T-cell (primary cell): ENCODE measurements around the gene UBE2Q1. TPM values are rescaled to one million over a fixed set of nuclear protein-coding genes. Genes with fewer than 3 reads are reported as not detected.

Experiments used
- ATAC-seq, 4 experiments: fragments of 200-7000 bp in 3 of 4; fragments of 150-1000 bp in 1 of 4; cut with Tn5 transposase; replicated peaks in 1 of 4; 1 replicate in 3 of 4; 2 replicates in 1 of 4; pipeline ENCODE4 v1.10.0; 2021; ENCODE audit warnings: moderate library complexity in 3 of 4, mild to moderate bottlenecking in 2 of 4, moderate number of reproducible peaks in 1 of 4
- CTCF ChIA-PET, 2 donors: fragments of 300-600 bp; sonication (Branson Sonifier 250); formaldehyde crosslinking; loops; one replicate each; lab custom pipeline; 2022; ENCODE audit warnings: antibody characterized with exemption in 2 of 2; lab: Charles Lee
- POLR2A ChIA-PET, 2 donors: fragments of 300-600 bp; sonication (Branson Sonifier 250); formaldehyde crosslinking; loops; one replicate each; lab custom pipeline; 2022; ENCODE audit warnings: antibody characterized with exemption in 2 of 2; lab: Charles Lee
- DNase-seq, 35 experiments: peaks; one replicate each; pipeline versions ENCODE4 v3.0.0 to v3.0.0-alpha.2; 2013 to 2023
- H3K27ac ChIP-seq: one replicate; pipeline ENCODE4 v1.5.1; 2013; ENCODE audit warnings: low read length
- H3K27me3 ChIP-seq, 2 experiments: replicated peaks in 1 of 2; 1 replicate in 1 of 2; 2 replicates in 1 of 2; pipeline versions ENCODE4 v1.6.1 to v1.7.0; 2013; ENCODE audit warnings: low read length in 1 of 2, mixed read lengths in 1 of 2; ENCODE audit not compliant: control insufficient read depth in 2 of 2, insufficient read depth in 2 of 2; ENCODE audit errors: extremely low read depth in 1 of 2
- H3K36me3 ChIP-seq, 2 donors: 1 replicate in 1 of 2; 2 replicates in 1 of 2; pipeline versions ENCODE4 v1.6.1 to v1.7.0; 2013; ENCODE audit warnings: low read length in 1 of 2; ENCODE audit not compliant: control insufficient read depth in 2 of 2, insufficient read depth in 1 of 2; ENCODE audit errors: extremely low read depth in 1 of 2
- H3K4me1 ChIP-seq, 2 experiments: 1 replicate in 1 of 2; 2 replicates in 1 of 2; pipeline versions ENCODE4 v1.6.1 to v1.7.0; 2013; ENCODE audit warnings: low read length in 2 of 2, mixed read lengths in 1 of 2; ENCODE audit not compliant: insufficient read depth in 2 of 2, control insufficient read depth in 1 of 2; ENCODE audit errors: extremely low read depth in 1 of 2
- H3K4me3 ChIP-seq, 2 donors: 1 replicate in 1 of 2; 2 replicates in 1 of 2; pipeline versions ENCODE4 v1.5.1 to v1.7.0; 2013; ENCODE audit warnings: mild to moderate bottlenecking in 2 of 2, low read length in 1 of 2, moderate library complexity in 1 of 2; ENCODE audit not compliant: control insufficient read depth in 1 of 2; ENCODE audit errors: extremely low read depth in 1 of 2
- H3K9me3 ChIP-seq: 2 replicates; pipeline ENCODE4 v1.7.0; 2013
- H3K27ac Mint-ChIP-seq, 2 donors: one replicate each; pipeline ENCODE4 v1.8.0; 2020 to 2021; ENCODE audit warnings: mild to moderate bottlenecking in 2 of 2, mixed read lengths in 2 of 2
- H3K27me3 Mint-ChIP-seq, 2 donors: one replicate each; pipeline ENCODE4 v1.8.0; 2021 to 2022; ENCODE audit warnings: mixed read lengths in 2 of 2
- H3K36me3 Mint-ChIP-seq: one replicate; pipeline ENCODE4 v1.8.0; 2021; ENCODE audit warnings: mixed read lengths
- H3K4me1 Mint-ChIP-seq, 3 donors: one replicate each; pipeline ENCODE4 v1.8.0; 2020 to 2022; ENCODE audit warnings: mixed read lengths in 3 of 3, mild to moderate bottlenecking in 1 of 3
- H3K4me3 Mint-ChIP-seq, 3 donors: one replicate each; pipeline ENCODE4 v1.8.0; 2020 to 2022; ENCODE audit warnings: mild to moderate bottlenecking in 3 of 3, mixed read lengths in 3 of 3, moderate library complexity in 3 of 3
- H3K9me3 Mint-ChIP-seq, 3 donors: one replicate each; pipeline ENCODE4 v1.8.0; 2020 to 2022; ENCODE audit warnings: mixed read lengths in 3 of 3
- WGBS: methylation state at CpG from one replicate; pipeline ENCODE4 v1.1.5; 2013; ENCODE audit warnings: missing lambda C conversion rate; ENCODE audit not compliant: insufficient coverage; 5-methylcytosine and 5-hydroxymethylcytosine counted together
- total RNA-seq, 35 experiments: library from RNA in 6 of 35; stranded (reverse) in 6 of 35; fragments of 120-200 nt in 1 of 35; gene quantifications; one replicate each; pipeline versions ENCODE4 v1.2.1 to v1.2.4 and lab custom pipeline; 2013 to 2026

UBE2Q1 gene
- total RNA-seq, 5 donors from 2014 or later (not counting 1 experiment from before 2014, with no cell fraction given): 64.0 to 111 (median 90.0) TPM

DNA sequence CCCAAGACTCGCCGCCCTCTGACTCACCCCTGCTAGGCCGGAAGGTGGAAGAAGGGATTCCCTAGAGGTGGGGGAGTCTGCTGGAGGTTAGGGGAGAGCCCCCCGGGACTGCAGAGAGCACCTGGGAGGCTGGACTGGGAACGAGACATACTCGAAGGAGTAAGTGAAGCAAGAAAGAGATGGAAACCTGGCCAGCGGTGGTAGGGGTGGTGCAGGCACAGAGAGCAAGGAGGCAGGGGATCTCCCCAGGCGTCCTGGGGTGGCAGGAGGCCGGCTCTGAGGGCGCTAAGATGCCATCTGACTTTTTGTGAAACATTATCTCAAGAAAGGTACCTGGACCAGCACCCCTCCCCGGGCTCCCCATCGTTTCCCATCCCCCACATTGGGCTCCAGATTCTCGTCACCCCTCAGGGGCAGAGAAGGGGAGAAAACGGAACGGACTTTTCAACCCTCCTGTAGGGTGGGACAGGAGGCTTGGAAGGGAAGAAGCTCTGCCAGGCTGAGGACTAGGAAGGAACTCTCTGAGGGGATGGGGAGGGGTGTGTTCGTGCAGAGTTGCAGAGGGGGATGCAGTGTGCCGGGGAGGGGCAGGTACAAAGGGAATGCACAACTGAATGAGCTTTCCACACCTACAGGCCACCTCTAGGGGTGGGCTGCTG lies 9.8 kb upstream of the UBE2Q1 start:
- peak in 1 of 4 experiments; percentile 33 for ATAC-seq
- Histone ChIP-seq H3K4me3 (no peak overlapping the region), H3K36me3 (no peaks in the 10 kb centered on the region), H3K27ac (no peak overlapping the region), H3K27me3 (peaks cover 2 to 44% of the 10 kb centered on the region in 2 experiments), H3K4me1 (peaks cover 0 to 12% of the 10 kb centered on the region in 2 experiments), H3K9me3 (no peaks in the 10 kb centered on the region)
- H3K4me1 Mint-ChIP-seq: peaks cover 5 to 10% (median 9%) of the 10 kb centered on the region in 3 donors
- H3K4me3 Mint-ChIP-seq: peak overlapping the region in 1 of 3 donors; percentile 46
- no peak for DNase-seq
- ChIA-PET CTCF (interaction anchor here in 1 of 2 donors (0.6 to 1.4 kb wide), 3 partner anchors 9 to 228 kb away, joined by 3 to 6 read pairs (median 4); no protein-coding TSS in a partner anchor), POLR2A (interaction anchor here in 1 of 2 donors (0.7 kb wide), 1 partner anchor 9 kb away, joined by 3 read pairs; no protein-coding TSS in a partner anchor)
- H3K27me3 Mint-ChIP-seq: peaks cover 26 to 30% of the 10 kb centered on the region in 2 donors
- 20% methylated on average over 3 of the region's 17 CpGs for WGBS
- no peaks in the 10 kb centered on the region for H3K9me3 Mint-ChIP-seq
- H3K27ac Mint-ChIP-seq: no peak overlapping the region
- peaks cover 2% of the 10 kb centered on the region for H3K36me3 Mint-ChIP-seq

DNA sequence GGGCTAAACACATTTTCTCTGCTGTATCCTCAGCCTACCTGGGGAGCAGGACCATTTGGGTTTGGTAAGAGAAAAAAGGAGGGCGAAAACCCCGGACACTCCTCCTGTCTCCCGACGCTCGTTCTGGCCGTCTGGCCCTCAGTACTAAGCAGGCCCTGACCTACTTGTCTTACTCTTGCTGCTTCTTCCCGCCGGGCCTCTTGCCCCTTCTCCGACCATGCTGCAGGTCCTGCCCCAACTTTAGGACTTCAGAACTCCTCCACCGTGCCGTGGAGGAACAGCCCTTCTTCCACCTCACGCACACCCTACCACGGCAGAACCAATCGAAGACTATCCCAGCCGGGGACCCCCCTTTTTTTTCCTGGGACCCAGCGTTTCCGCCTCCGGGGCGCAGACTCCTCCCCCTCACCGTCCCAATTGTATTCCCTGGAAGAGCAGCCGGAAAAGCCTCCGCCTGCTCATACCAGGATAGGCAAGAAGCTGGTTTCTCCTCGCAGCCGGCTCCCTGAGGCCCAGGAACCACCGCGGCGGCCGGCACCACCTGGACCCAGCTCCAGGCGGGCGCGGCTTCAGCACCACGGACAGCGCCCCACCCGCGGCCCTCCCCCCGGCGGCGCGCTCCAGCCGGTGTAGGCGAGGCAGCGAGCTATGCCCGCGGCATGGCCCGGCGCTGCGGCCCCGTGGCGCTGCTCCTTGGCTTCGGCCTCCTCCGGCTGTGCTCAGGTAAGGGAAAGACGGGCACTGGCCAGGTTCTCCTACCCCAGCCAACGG lies 9.1 kb upstream of the UBE2Q1 start, which contains the start of gene CHRNB2:
Gene CHRNB2 (plus strand): TSS at position 393 of the 771 bp plus-strand sequence. CDS start 267 bp downstream, at position 660.
- no peak within 1 kb of the TSS for H3K4me3 ChIP-seq
- peaks cover 0 to 12% of the 10 kb centered on the region in 2 experiments for H3K4me1 ChIP-seq
- Mint-ChIP-seq H3K9me3 (no peaks in the 10 kb centered on the region), H3K4me1 (peaks cover 5 to 10% (median 9%) of the 10 kb centered on the region in 3 donors), H3K4me3 (peak within 1 kb of the TSS in 1 of 3 donors; percentile 46), H3K27ac (no peak within 1 kb of the TSS), H3K36me3 (peaks cover 2% of the 10 kb centered on the region), H3K27me3 (peaks cover 26 to 30% of the 10 kb centered on the region in 2 donors)
- CTCF ChIA-PET: interaction anchor here in 1 of 2 donors (0.7 kb wide), 1 partner anchor 229 kb away, joined by 3 read pairs; no protein-coding TSS in a partner anchor
- ATAC-seq: peak; percentile 92 to 98 (median 94)
- DNase-seq: peak in 34 of 35 experiments; percentile 22 to 85 (median 58)
- no peaks in the 10 kb centered on the region for H3K36me3 ChIP-seq
- H3K27me3 ChIP-seq: peaks cover 2 to 40% of the 10 kb centered on the region in 2 experiments
- POLR2A ChIA-PET: interaction anchor here in 1 of 2 donors (0.7 kb wide), 1 partner anchor 8 kb away, joined by 3 read pairs; no protein-coding TSS in a partner anchor
- no peak within 1 kb of the TSS for H3K27ac ChIP-seq
- H3K9me3 ChIP-seq: no peaks in the 10 kb centered on the region
- 4% methylated on average over 50 of the region's 53 CpGs for WGBS

DNA sequence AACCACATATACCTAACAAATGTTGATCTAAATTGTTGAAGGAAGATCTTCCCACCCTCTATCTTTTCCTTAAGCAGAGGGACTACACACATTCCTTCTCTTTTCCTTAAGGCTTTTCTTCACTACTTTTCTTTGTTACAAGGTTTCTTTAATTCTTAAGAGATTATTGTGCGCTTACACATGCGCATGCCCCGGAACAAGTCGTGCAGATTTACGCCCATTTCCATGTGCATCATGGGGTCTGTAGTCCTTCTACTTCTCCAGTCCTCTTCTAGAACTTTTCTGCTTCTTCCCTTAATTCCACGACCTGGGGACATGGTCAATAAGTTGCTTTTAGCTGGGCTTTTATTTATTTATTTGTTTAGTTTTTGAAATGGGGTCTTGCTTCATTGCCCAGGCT lies 7.4 kb upstream of the UBE2Q1 start:
- H3K4me3 Mint-ChIP-seq: no peak overlapping the region
- H3K27ac Mint-ChIP-seq: no peak overlapping the region
- ChIA-PET POLR2A (interaction anchor here in 1 of 2 donors (0.9 kb wide), 1 partner anchor 257 kb away, joined by 3 read pairs; no protein-coding TSS in a partner anchor), CTCF (no interaction called here)
- H3K4me1 ChIP-seq: peaks cover 0 to 12% of the 10 kb centered on the region in 2 experiments
- H3K4me1 Mint-ChIP-seq: peaks cover 5 to 10% (median 9%) of the 10 kb centered on the region in 3 donors
- no peaks in the 10 kb centered on the region for H3K9me3 Mint-ChIP-seq
- H3K27ac ChIP-seq: no peak overlapping the region
- no peaks in the 10 kb centered on the region for H3K36me3 ChIP-seq
- ATAC-seq (no peak), DNase-seq (no peak)
- peaks cover 21 to 28% of the 10 kb centered on the region in 2 donors for H3K27me3 Mint-ChIP-seq
- H3K36me3 Mint-ChIP-seq: no peaks in the 10 kb centered on the region
- H3K4me3 ChIP-seq: no peak overlapping the region
- WGBS: 90% methylated on average over 2 of the region's 6 CpGs
- peaks cover 2 to 27% of the 10 kb centered on the region in 2 experiments for H3K27me3 ChIP-seq
- no peaks in the 10 kb centered on the region for H3K9me3 ChIP-seq

DNA sequence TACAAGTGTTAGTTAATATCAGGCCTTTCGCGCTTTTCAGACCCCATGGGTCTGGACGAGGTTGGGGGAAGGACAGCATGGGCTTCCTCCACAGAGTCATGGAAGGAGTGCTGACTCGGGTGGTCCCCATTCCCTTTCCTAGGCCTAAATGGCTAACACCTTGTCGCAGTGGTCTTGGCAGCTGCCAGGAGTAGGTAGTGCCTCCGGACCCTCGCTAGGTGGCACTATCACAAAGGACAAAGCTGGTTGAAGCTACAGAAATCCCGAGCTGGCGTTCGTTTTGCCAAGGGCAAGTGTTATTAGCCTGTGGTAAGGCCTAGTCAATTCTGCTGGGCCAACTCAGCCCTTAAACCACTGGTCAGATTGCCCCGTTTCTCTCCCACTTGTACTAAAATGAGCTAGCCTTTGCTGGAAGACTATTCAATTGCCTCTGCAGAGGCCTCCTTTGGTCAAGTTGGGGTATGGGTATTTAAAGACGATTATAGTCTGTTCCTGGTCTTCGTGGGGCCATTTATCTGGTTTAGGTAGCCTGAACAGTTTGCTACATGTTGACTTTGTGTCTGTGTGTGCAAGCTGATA lies 1.1 kb upstream of the UBE2Q1 start:
- peak overlapping the region; percentile 89 to 91 for H3K27ac Mint-ChIP-seq
- no peaks in the 10 kb centered on the region for H3K27me3 Mint-ChIP-seq
- Histone ChIP-seq H3K27me3 (no peaks in the 10 kb centered on the region), H3K9me3 (no peaks in the 10 kb centered on the region), H3K27ac (peak overlapping the region; percentile 85), H3K4me3 (peak overlapping the region; percentile 75 to 77), H3K36me3 (peaks cover 8 to 16% of the 10 kb centered on the region in 2 donors), H3K4me1 (peaks cover 19 to 33% of the 10 kb centered on the region in 2 experiments)
- WGBS: 0% methylated on average over 3 of the region's 13 CpGs
- peak overlapping the region; percentile 89 to 92 (median 90) for H3K4me3 Mint-ChIP-seq
- peak; percentile 62 to 89 (median 74) for DNase-seq
- H3K4me1 Mint-ChIP-seq: peaks cover 31 to 37% (median 36%) of the 10 kb centered on the region in 3 donors
- no peaks in the 10 kb centered on the region for H3K9me3 Mint-ChIP-seq
- H3K36me3 Mint-ChIP-seq: peaks cover 19% of the 10 kb centered on the region
- ChIA-PET POLR2A (interaction anchor here (0.5 to 0.6 kb wide), 4 partner anchors 8 to 505 kb away, joined by 3 to 4 read pairs (median 3); partner anchors contain the start of genes ADAM15 (in 1 of the 2) and CHRNB2 (in 1 of the 2)), CTCF (interaction anchor here (0.5 to 1.8 kb wide), 34 partner anchors 10 to 526 kb away, joined by 3 to 20 read pairs (median 4); partner anchors contain the start of genes FLAD1 (in 1 of the 2), PBXIP1 (in 1 of the 2) and PMVK (in 1 of the 2))
- ATAC-seq: peak; percentile 34 to 46 (median 44)

DNA sequence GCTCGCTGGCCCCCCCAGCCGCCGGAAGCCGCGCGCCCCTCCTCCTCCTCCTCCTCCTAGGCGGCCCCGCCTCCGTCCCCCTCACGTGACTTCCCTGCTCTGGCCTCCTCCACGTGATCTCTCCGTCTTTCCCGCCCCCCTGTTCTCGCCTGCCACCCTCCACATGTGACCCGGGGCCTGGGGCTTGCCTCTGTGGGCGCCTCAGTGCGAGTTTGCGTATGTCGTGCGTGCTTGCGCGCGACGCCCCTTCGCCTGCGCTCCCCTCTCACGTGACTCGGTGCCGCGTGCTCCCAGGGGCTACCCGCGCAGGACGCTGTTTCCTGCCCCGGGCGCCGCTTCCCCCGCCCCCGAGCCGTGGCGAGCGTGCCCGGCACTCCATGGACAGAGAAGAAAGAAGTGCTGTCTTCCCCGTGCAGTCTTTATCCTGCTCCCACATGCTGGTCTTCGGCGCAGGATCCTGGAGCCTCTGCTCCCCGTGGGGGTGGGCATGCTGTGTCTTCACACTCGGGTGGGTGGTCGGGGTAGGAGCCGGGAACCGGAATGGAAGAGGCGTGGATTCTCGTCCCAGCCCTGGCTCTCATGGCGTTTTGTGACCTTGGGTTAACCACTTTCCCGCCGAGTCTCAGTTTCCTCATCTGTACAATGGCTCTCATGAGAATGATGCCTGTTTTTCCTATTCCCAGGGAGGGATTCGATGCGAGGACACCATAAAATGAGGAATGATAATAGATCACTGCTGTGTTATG lies 431 bp upstream of the UBE2Q1 start:
- H3K27ac ChIP-seq: peak overlapping the region; percentile 85
- Mint-ChIP-seq H3K27ac (peak overlapping the region; percentile 89 to 91), H3K9me3 (no peaks in the 10 kb centered on the region), H3K4me1 (peaks cover 34 to 40% (median 36%) of the 10 kb centered on the region in 3 donors), H3K27me3 (no peaks in the 10 kb centered on the region), H3K4me3 (peak overlapping the region; percentile 89 to 92 (median 90)), H3K36me3 (peaks cover 22% of the 10 kb centered on the region)
- H3K27me3 ChIP-seq: no peaks in the 10 kb centered on the region
- ChIA-PET POLR2A (no interaction called here), CTCF (interaction anchor here in 1 of 2 donors (0.6 to 1.8 kb wide), 21 partner anchors 10 to 526 kb away, joined by 3 to 20 read pairs (median 4); partner anchors contain the start of genes FLAD1, PBXIP1 and PMVK)
- WGBS: under 1% methylated on average over 48 of the region's 57 CpGs
- ATAC-seq: peak; percentile 91 to 93 (median 92)
- H3K4me3 ChIP-seq: peak overlapping the region; percentile 75 to 77
- peak; percentile 98 to 100 (median 99) for DNase-seq
- H3K4me1 ChIP-seq: peaks cover 19 to 33% of the 10 kb centered on the region in 2 experiments
- H3K9me3 ChIP-seq: no peaks in the 10 kb centered on the region
- peaks cover 8 to 23% of the 10 kb centered on the region in 2 donors for H3K36me3 ChIP-seq
